ENCODE results near the gene AKAP11. TPM values are rescaled to one million over a fixed set of nuclear protein-coding genes. Genes with fewer than 3 reads are reported as not detected.

Gene AKAP11
- total and polyA plus RNA-seq, 2 donors (not counting 1 experiment from before 2014, with no cell fraction given): 27.8 to 34.0 TPM

GRCh38 chr13:42247883-42248282, 24.1 kb upstream of the AKAP11 start:
- no peak overlapping the region for H3K4me3 ChIP-seq (replicated peaks in 1 of 4; ENCODE audit: control extremely low read depth in 1 of 4, insufficient read depth in 1 of 4, low read depth in 3 of 4, low read length in 4 of 4)
- H2AFZ ChIP-seq (ENCODE audit: low read length): no peak overlapping the region
- H3K36me3 ChIP-seq (ENCODE audit: control insufficient read depth, insufficient read depth, low read length): no peaks in the 10 kb centered on the region
- H3K4me2 ChIP-seq (ENCODE audit: extremely low read depth, insufficient read depth, low read length): no peak overlapping the region
- H3K27ac ChIP-seq (ENCODE audit: insufficient read depth, low read length): no peak overlapping the region
- no peaks in the 10 kb centered on the region for H3K9me3 ChIP-seq (ENCODE audit: control insufficient read depth, insufficient read depth, low read depth, low read length)
- H3K27me3 ChIP-seq (ENCODE audit: control insufficient read depth, insufficient read depth, low read length): no peaks in the 10 kb centered on the region
- TF ChIP-seq EZH2 (IDR thresholded peaks at IDR 0.05; ENCODE audit: low read length, missing control alignments) (no peak), CTCF (conservative IDR thresholded peaks at IDR 0.05 in 1 of 2, IDR thresholded peaks at IDR 0.05 in 1 of 2; ENCODE audit: low read depth in 1 of 2, low read length in 2 of 2) (no peak)
- DNase-seq (ENCODE audit: low read depth in 2 of 2): no peak
- no peaks in the 10 kb centered on the region for H4K20me1 ChIP-seq (ENCODE audit: control insufficient read depth, extremely low read depth, insufficient read depth, low read length)
- H3K79me2 ChIP-seq (ENCODE audit: control insufficient read depth, insufficient read depth, low read length): no peaks in the 10 kb centered on the region
- H3K4me1 ChIP-seq (ENCODE audit: control insufficient read depth, extremely low read depth, insufficient read depth, low read length): no peaks in the 10 kb centered on the region
- H3K9ac ChIP-seq (ENCODE audit: insufficient read depth, low read length): no peak overlapping the region

- H3K9ac ChIP-seq (ENCODE audit: insufficient read depth, low read length): no peak overlapping the region
- H3K4me1 ChIP-seq (ENCODE audit: control insufficient read depth, extremely low read depth, insufficient read depth, low read length): no peaks in the 10 kb centered on the region
- DNase-seq (ENCODE audit: low read depth in 2 of 2): no peak
- H3K9me3 ChIP-seq (ENCODE audit: control insufficient read depth, insufficient read depth, low read depth, low read length): no peaks in the 10 kb centered on the region
- H4K20me1 ChIP-seq (ENCODE audit: control insufficient read depth, extremely low read depth, insufficient read depth, low read length): no peaks in the 10 kb centered on the region
- H3K4me2 ChIP-seq (ENCODE audit: extremely low read depth, insufficient read depth, low read length): no peak overlapping the region
- H3K4me3 ChIP-seq (replicated peaks in 1 of 4; ENCODE audit: control extremely low read depth in 1 of 4, insufficient read depth in 1 of 4, low read depth in 3 of 4, low read length in 4 of 4): no peak overlapping the region
- peak overlapping the region; percentile 67 for H2AFZ ChIP-seq (ENCODE audit: low read length)
- no peak overlapping the region for H3K27ac ChIP-seq (ENCODE audit: insufficient read depth, low read length)
- H3K36me3 ChIP-seq (ENCODE audit: control insufficient read depth, insufficient read depth, low read length): no peaks in the 10 kb centered on the region
- no peaks in the 10 kb centered on the region for H3K27me3 ChIP-seq (ENCODE audit: control insufficient read depth, insufficient read depth, low read length)
- TF ChIP-seq EZH2 (IDR thresholded peaks at IDR 0.05; ENCODE audit: low read length, missing control alignments) (no peak), CTCF (conservative IDR thresholded peaks at IDR 0.05 in 1 of 2, IDR thresholded peaks at IDR 0.05 in 1 of 2; ENCODE audit: low read depth in 1 of 2, low read length in 2 of 2) (no peak)
- H3K79me2 ChIP-seq (ENCODE audit: control insufficient read depth, insufficient read depth, low read length): no peaks in the 10 kb centered on the region
Measured at GRCh38 chr13:42255886-42256285, 16.1 kb upstream of the AKAP11 start.

- Histone ChIP-seq H3K27ac (ENCODE audit: insufficient read depth, low read length) (no peak overlapping the region), H3K9ac (ENCODE audit: insufficient read depth, low read length) (no peak overlapping the region), H3K27me3 (ENCODE audit: control insufficient read depth, insufficient read depth, low read length) (no peaks in the 10 kb centered on the region), H3K79me2 (ENCODE audit: control insufficient read depth, insufficient read depth, low read length) (no peaks in the 10 kb centered on the region), H3K4me1 (ENCODE audit: control insufficient read depth, extremely low read depth, insufficient read depth, low read length) (no peaks in the 10 kb centered on the region), H3K36me3 (ENCODE audit: control insufficient read depth, insufficient read depth, low read length) (no peaks in the 10 kb centered on the region), H2AFZ (ENCODE audit: low read length) (no peak overlapping the region), H3K9me3 (ENCODE audit: control insufficient read depth, insufficient read depth, low read depth, low read length) (no peaks in the 10 kb centered on the region), H3K4me3 (replicated peaks in 1 of 4; ENCODE audit: control extremely low read depth in 1 of 4, insufficient read depth in 1 of 4, low read depth in 3 of 4, low read length in 4 of 4) (no peak overlapping the region), H3K4me2 (ENCODE audit: extremely low read depth, insufficient read depth, low read length) (no peak overlapping the region), H4K20me1 (ENCODE audit: control insufficient read depth, extremely low read depth, insufficient read depth, low read length) (no peaks in the 10 kb centered on the region)
- TF ChIP-seq CTCF (conservative IDR thresholded peaks at IDR 0.05 in 1 of 2, IDR thresholded peaks at IDR 0.05 in 1 of 2; ENCODE audit: low read depth in 1 of 2, low read length in 2 of 2) (no peak), EZH2 (IDR thresholded peaks at IDR 0.05; ENCODE audit: low read length, missing control alignments) (no peak)
- DNase-seq (ENCODE audit: low read depth in 2 of 2): no peak
Measured at GRCh38 chr13:42258747-42259146, 13.2 kb upstream of the AKAP11 start.
